Breast epithelium (tissue), 3 donors: ENCODE data around the gene ZNF423.

Source experiments
- CTCF ChIP-seq, 3 donors: fragments of 450-650 bp; IDR thresholded peaks; one replicate each; pipeline ENCODE4 v1.5.1; 2016 to 2017; ENCODE audit warnings: antibody characterized with exemption in 3 of 3, mild to moderate bottlenecking in 3 of 3, moderate library complexity in 3 of 3
- POLR2A ChIP-seq: fragments of 450-650 bp; IDR thresholded peaks from one replicate; pipeline ENCODE4 v1.6.1; 2016; ENCODE audit warnings: antibody characterized with exemption, mild to moderate bottlenecking, moderate library complexity

GRCh38 chr16:49834531-49835151, 21.3 kb downstream of the ZNF423 start:
- TF ChIP-seq CTCF (IDR thresholded peaks at IDR 0.05) (no peak), POLR2A (no peak)
